Measurements from ENCODE around the gene DDX51.

The DDX51 gene

DNA sequence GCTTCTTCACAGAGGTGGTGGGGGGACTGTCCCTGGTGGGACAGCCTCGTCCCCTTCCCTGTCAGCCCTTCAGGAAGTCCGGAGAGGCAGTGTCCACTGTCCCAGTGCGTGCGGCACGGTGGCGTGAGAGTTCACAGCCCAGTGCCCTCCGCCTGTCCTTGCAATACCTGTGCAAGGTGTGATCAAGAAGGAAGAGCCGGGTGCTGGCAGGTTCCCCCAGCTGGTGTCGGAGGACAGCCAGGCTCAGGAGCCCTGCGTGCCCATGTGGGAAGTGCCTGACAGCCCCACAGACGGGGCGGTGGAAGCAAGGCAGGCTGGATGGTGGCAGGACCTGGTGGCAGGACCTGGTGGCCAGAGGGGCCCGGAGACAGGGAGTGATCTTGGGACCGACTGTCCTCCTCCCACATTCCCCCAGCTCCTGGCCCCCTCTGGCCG lies 16.5 kb upstream of the DDX51 start:
- H3K4me3 ChIP-seq (ENCODE audit: low read depth, low read length), result no peak overlapping the region
- DNase-seq (ENCODE audit: low read depth), result no peak
- TF ChIP-seq CTCF (IDR thresholded peaks at IDR 0.05; ENCODE audit: low read depth, low read length, missing control alignments), result no peak

DNA sequence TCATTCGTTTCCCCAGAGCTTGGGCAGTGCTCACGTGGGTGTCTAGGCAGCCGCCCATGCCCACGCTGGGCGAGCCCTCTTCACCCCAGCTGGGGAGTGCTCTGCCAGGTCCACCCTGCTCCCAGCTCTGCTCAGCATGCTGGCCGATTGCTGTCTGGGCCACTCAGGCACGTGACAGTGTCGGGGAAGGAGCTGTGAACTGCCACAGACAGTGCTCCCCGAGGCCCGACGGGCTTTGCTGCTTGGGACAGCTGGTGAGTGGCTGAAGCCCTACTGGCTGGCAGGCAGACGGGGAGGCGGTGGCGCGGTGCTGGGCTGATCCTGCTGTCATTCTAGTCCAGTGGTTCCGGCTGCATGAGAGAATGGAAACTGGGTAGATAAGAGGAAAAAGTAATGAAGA lies 15.9 kb upstream of the DDX51 start:
- TF ChIP-seq CTCF (IDR thresholded peaks at IDR 0.05; ENCODE audit: low read depth, low read length, missing control alignments), result no peak
- no peak for DNase-seq (ENCODE audit: low read depth)
- no peak overlapping the region for H3K4me3 ChIP-seq (ENCODE audit: low read depth, low read length)

DNA sequence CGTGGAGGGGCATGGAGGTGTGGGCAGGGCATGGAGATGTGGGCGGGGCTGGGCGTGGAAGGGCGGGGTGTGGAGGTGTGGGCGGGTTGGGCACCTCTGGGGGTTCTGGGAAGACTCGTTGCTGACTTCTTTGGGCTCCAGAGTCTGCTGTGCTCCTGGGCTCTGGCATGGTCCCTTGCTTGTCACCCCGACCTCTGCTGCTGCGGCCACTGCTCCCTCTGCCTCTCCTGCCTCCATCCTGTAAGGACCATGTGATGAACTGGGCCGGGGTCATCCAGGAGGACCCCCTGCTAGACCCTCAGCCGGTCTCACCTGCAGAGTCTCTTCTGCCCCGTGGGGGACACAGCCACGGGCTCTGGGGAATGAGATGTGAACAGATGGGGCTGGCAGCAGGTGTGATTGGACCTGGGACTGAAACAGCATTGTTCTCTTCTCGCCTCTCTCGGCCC lies 15.5 kb upstream of the DDX51 start:
- no peak for DNase-seq (ENCODE audit: low read depth)

GRCh38 chr12:132158677-132159554 lies 14.8 kb upstream of the DDX51 start:
- no peak for TF ChIP-seq CTCF (IDR thresholded peaks at IDR 0.05; ENCODE audit: low read depth, low read length, missing control alignments)

More for the DNA sequence above, 15.5 kb upstream of the DDX51 start:
- TF ChIP-seq CTCF (IDR thresholded peaks at IDR 0.05; ENCODE audit: low read depth, low read length, missing control alignments), result no peak
- no peak overlapping the region for H3K4me3 ChIP-seq (ENCODE audit: low read depth, low read length)

DNA sequence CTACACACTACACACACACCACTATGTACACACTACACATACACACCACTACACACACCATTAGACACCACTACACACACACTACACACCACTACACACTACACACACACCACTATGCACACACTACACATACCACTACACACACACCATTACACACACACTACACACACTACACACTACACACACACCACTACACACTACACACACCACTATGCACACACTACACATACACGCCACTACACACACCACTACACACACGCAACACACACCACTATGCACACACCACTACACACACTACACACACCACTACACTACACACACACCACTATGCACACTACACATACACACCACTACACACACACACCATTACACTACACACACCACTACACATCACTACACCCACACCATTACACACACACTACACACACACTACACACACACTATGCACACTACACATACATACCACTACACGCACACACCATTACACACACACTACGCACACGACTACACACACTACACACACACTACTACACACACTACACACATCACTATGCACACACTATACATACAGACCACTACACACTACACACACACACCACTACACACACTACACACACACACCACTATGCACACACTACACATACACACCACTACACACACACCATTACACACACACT lies 13.8 kb upstream of the DDX51 start:
- no peak for TF ChIP-seq CTCF (IDR thresholded peaks at IDR 0.05; ENCODE audit: low read depth, low read length, missing control alignments)
- no peak overlapping the region for H3K4me3 ChIP-seq (ENCODE audit: low read depth, low read length)
- no peak for DNase-seq (ENCODE audit: low read depth)

More at GRCh38 chr12:132158677-132159554, 14.8 kb upstream of the DDX51 start:
- H3K4me3 ChIP-seq (ENCODE audit: low read depth, low read length), result no peak overlapping the region
- no peak for DNase-seq (ENCODE audit: low read depth)

- DNase-seq (ENCODE audit: low read depth), result no peak
- H3K4me3 ChIP-seq (ENCODE audit: low read depth, low read length), result no peak overlapping the region
- no peak for TF ChIP-seq CTCF (IDR thresholded peaks at IDR 0.05; ENCODE audit: low read depth, low read length, missing control alignments)
Measured at GRCh38 chr12:132156573-132157325, 12.6 kb upstream of the DDX51 start.
